ENCODE results near the gene SCP2D1. TPM values are rescaled to one million over a fixed set of nuclear protein-coding genes. Genes with fewer than 3 reads are reported as not detected.

SCP2D1 gene
- total and polyA plus RNA-seq, 9 donors, result not detected

GRCh38 chr20:18811904-18812303 lies 1.7 kb upstream of the SCP2D1 start:
- intact Hi-C loops (cut with DNase I), result no loop called here
- Histone ChIP-seq H3K4me3 (no peak overlapping the region), H3K27ac (no peak overlapping the region), H3K36me3 (no peaks in the 10 kb centered on the region), H3K27me3 (no peaks in the 10 kb centered on the region), H3K4me1 (ENCODE audit: insufficient read depth) (no peaks in the 10 kb centered on the region), H3K9me3 (no peaks in the 10 kb centered on the region)
- TF ChIP-seq POLR2A (IDR thresholded peaks at IDR 0.05), result no peak
- no peak for TF ChIP-seq CTCF (IDR thresholded peaks at IDR 0.05)
- no peak for TF ChIP-seq EP300 (IDR thresholded peaks at IDR 0.05)
- 89 to 96% (median 94%) methylated on average over 3 of the region's 3 CpGs for WGBS, 3 donors
- no peak for DNase-seq

- intact Hi-C loops (cut with DNase I), result no loop called here
- no peak for TF ChIP-seq POLR2A (IDR thresholded peaks at IDR 0.05)
- TF ChIP-seq EP300 (IDR thresholded peaks at IDR 0.05), result no peak
- no peak for TF ChIP-seq CTCF (IDR thresholded peaks at IDR 0.05)
- DNase-seq, result no peak
- H3K27me3 ChIP-seq, result no peaks in the 10 kb centered on the region
- no peak overlapping the region for H3K4me3 ChIP-seq
- 89 to 92% (median 90%) methylated on average over 6 of the region's 6 CpGs for WGBS, 3 donors
- no peaks in the 10 kb centered on the region for H3K9me3 ChIP-seq
- H3K27ac ChIP-seq, result no peak overlapping the region
- no peaks in the 10 kb centered on the region for H3K36me3 ChIP-seq
- no peaks in the 10 kb centered on the region for H3K4me1 ChIP-seq (ENCODE audit: insufficient read depth)
Observed at GRCh38 chr20:18815194-18815942, 1.8 kb downstream of the SCP2D1 start.

- DNase-seq, result no peak
- Histone ChIP-seq H3K27ac (no peak overlapping the region), H3K36me3 (no peaks in the 10 kb centered on the region), H3K9me3 (no peaks in the 10 kb centered on the region), H3K4me3 (no peak overlapping the region), H3K27me3 (no peaks in the 10 kb centered on the region), H3K4me1 (ENCODE audit: insufficient read depth) (no peaks in the 10 kb centered on the region)
- 45 to 56% (median 53%) methylated on average over 2 of the region's 2 CpGs for WGBS, 3 donors
- no peak for TF ChIP-seq POLR2A (IDR thresholded peaks at IDR 0.05)
- TF ChIP-seq EP300 (IDR thresholded peaks at IDR 0.05), result no peak
- no peak for TF ChIP-seq CTCF (IDR thresholded peaks at IDR 0.05)
- intact Hi-C loops (cut with DNase I), result loop anchor here in 1 of 4 donors (10.0 kb wide), 1 partner anchor 592 kb away; no protein-coding TSS in a partner anchor
Observed at GRCh38 chr20:18822832-18823231, 9.2 kb downstream of the SCP2D1 start.

- intact Hi-C loops (cut with DNase I), result no loop called here
- 34 to 45% (median 44%) methylated on average over 5 of the region's 5 CpGs for WGBS, 3 donors
- no peak overlapping the region for H3K27ac ChIP-seq
Observed at GRCh38 chr20:18831830-18832499, 18.4 kb downstream of the SCP2D1 start.

More at GRCh38 chr20:18831830-18832499, 18.4 kb downstream of the SCP2D1 start:
- no peaks in the 10 kb centered on the region for H3K9me3 ChIP-seq
- no peak for TF ChIP-seq POLR2A (IDR thresholded peaks at IDR 0.05)
- no peak for TF ChIP-seq EP300 (IDR thresholded peaks at IDR 0.05)
- TF ChIP-seq CTCF (IDR thresholded peaks at IDR 0.05), result no peak
- H3K27me3 ChIP-seq, result no peaks in the 10 kb centered on the region
- H3K4me1 ChIP-seq (ENCODE audit: insufficient read depth), result no peaks in the 10 kb centered on the region
- DNase-seq, result no peak
- H3K4me3 ChIP-seq, result no peak overlapping the region
- no peaks in the 10 kb centered on the region for H3K36me3 ChIP-seq
